Ovary (tissue), 9 donors: ENCODE data around the gene JARID2. TPM values are rescaled to one million over a fixed set of nuclear protein-coding genes. Genes with fewer than 3 reads are reported as not detected.

Source experiments
- DNase-seq, 5 donors: peaks; one replicate each; pipeline ENCODE4 v3.0.0-alpha.2; 2019 to 2020
- H3K27ac ChIP-seq, 2 donors: fragments of 200-600 bp; one replicate each; pipeline versions ENCODE4 v1.5.1 to v1.8.0; 2019 to 2022
- H3K27me3 ChIP-seq: fragments of 200-600 bp; one replicate; pipeline ENCODE4 v1.8.0; 2022
- H3K36me3 ChIP-seq: fragments of 200-600 bp; sonication (generic); one replicate; pipeline ENCODE4 v1.5.1; 2019
- H3K4me1 ChIP-seq: one replicate; pipeline ENCODE4 v1.8.1; 2013; ENCODE audit warnings: mild to moderate bottlenecking, moderate library complexity; ENCODE audit not compliant: insufficient read depth
- H3K4me3 ChIP-seq: fragments of 200-600 bp; sonication (generic); one replicate; pipeline ENCODE4 v1.5.1; 2017
- H3K9me3 ChIP-seq, 2 donors: fragments of 200-600 bp in 1 of 2; sonication (generic) in 1 of 2; one replicate each; pipeline versions ENCODE4 v1.5.1 to v1.8.1; 2013 to 2019; ENCODE audit warnings: mild to moderate bottlenecking in 1 of 2, moderate library complexity in 1 of 2
- EP300 ChIP-seq: sonication (generic); formaldehyde crosslinking; IDR thresholded peaks from one replicate; pipeline ENCODE4 v1.6.1; 2017; ENCODE audit warnings: antibody characterized with exemption
- POLR2A ChIP-seq: fragments of 450-650 bp; IDR thresholded peaks from one replicate; pipeline ENCODE4 v1.6.1; 2017; ENCODE audit warnings: antibody characterized with exemption, mild to moderate bottlenecking, moderate library complexity
- WGBS, 3 donors: extraction: QIAGEN DNeasy Blood & Tissue Kit in 1 of 3; methylation state at CpG; one replicate each; pipeline versions ENCODE4 v1.1.5 to v1.1.7; 2013 to 2017; 5-methylcytosine and 5-hydroxymethylcytosine counted together
- intact Hi-C, 4 donors: fragments of 100-400 bp; cut with DNase I; formaldehyde crosslinking; loops; one replicate each; pipeline versions ENCODE4 v1.11.0 to v1.15.1; 2022 to 2023
- polyA plus RNA-seq, 2 donors: library from polyadenylated mRNA; stranded (reverse); fragments of 200-250 nt in 1 of 2; fragments of 350-450 nt in 1 of 2; fragmentation: Illumina TruSeq in 1 of 2; extraction: RNeasy Lipid Tissue Mini Kit (QIAGEN cat#74804) in 1 of 2; gene quantifications; one replicate each; pipeline ENCODE4 v1.2.3, GENCODE V29; 2013 to 2014
- total RNA-seq, 7 donors: library from RNA; depleted of rRNA in 2 of 7; stranded (reverse); fragments of >200 nt in 2 of 7; fragmentation: NEBNext Ultra II Directional in 3 of 7; extraction: Animal tissue kit (Norgen Biotek cat#: 25700) in 3 of 7; gene quantifications; one replicate each; pipeline versions ENCODE4 v1.1.0 to v1.2.4, GENCODE V29; 2016 to 2023
- TF ChIP-seq, protein P1 (sequence below), 3 donors: fragments of 450-650 bp in 2 of 3; fragments of 200-600 bp in 1 of 3; IDR thresholded peaks; one replicate each; pipeline versions ENCODE4 v1.5.1 to v1.8.0; 2016 to 2022; ENCODE audit warnings: antibody characterized with exemption in 3 of 3, mild to moderate bottlenecking in 1 of 3
- donor health status: DM: no; HTN: no; CAD: no; lungs with moderate emphysema.
- donor health status: DM: no; HTN: no; CAD: no.
- donor health status: Bipolar disorder and iron deficiency.
- donor health status: DM: yes; HTN: yes; CAD: no.
- donor health status: DM: no; HTN: no; CAD: no.
- donor health status: DM: yes; HTN: yes; CAD: no.

The JARID2 gene
- total and polyA plus RNA-seq, 9 donors = 4.5 to 17.4 (median 8.7) TPM

DNA sequence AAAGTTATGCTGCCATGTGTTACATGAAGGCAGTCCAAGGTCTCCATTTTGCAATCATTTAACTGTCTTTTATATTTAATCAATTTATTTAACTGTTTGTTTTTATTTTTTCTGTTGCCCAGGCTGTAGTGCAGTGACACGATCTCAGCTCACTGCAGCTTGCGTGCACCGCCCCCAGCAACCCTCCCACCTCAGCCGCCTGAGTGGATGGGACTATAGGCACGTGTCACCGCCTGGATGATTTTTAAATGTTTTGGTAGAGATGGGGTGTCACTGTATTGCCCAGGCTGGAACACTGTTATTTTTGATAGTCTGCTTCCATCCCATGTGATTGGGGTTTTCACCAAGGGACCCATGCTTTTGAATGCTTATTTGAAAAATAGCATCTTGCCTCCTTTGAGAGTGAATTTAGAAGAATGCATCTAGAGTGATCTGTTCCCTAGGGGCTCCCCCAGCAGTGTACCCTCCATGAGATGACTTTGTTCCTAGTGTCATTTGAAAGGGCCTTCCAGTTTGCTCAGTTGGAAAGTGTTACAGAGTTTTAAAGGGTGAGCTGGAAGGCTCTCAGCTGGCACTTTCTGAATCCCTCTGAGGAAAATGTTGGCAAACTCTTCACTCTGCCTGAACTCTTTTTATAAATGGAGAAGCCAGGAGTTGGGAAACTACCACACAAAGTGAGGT lies 143.4 kb downstream of the JARID2 start:
- H3K4me3 ChIP-seq = no peak overlapping the region
- no peaks in the 10 kb centered on the region for H3K36me3 ChIP-seq
- intact Hi-C loops = no loop called here
- H3K27me3 ChIP-seq = no peaks in the 10 kb centered on the region
- 92 to 94% (median 94%) methylated on average over 6 of the region's 6 CpGs for WGBS, 3 donors
- H3K27ac ChIP-seq = no peak overlapping the region
- TF ChIP-seq, protein P1, sequence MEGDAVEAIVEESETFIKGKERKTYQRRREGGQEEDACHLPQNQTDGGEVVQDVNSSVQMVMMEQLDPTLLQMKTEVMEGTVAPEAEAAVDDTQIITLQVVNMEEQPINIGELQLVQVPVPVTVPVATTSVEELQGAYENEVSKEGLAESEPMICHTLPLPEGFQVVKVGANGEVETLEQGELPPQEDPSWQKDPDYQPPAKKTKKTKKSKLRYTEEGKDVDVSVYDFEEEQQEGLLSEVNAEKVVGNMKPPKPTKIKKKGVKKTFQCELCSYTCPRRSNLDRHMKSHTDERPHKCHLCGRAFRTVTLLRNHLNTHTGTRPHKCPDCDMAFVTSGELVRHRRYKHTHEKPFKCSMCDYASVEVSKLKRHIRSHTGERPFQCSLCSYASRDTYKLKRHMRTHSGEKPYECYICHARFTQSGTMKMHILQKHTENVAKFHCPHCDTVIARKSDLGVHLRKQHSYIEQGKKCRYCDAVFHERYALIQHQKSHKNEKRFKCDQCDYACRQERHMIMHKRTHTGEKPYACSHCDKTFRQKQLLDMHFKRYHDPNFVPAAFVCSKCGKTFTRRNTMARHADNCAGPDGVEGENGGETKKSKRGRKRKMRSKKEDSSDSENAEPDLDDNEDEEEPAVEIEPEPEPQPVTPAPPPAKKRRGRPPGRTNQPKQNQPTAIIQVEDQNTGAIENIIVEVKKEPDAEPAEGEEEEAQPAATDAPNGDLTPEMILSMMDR (IDR thresholded peaks at IDR 0.05) = no peak
- TF ChIP-seq POLR2A = no peak
- no peak for TF ChIP-seq EP300
- DNase-seq = no peak
- peaks cover 10% of the 10 kb centered on the region for H3K4me1 ChIP-seq
- H3K9me3 ChIP-seq = no peaks in the 10 kb centered on the region

DNA sequence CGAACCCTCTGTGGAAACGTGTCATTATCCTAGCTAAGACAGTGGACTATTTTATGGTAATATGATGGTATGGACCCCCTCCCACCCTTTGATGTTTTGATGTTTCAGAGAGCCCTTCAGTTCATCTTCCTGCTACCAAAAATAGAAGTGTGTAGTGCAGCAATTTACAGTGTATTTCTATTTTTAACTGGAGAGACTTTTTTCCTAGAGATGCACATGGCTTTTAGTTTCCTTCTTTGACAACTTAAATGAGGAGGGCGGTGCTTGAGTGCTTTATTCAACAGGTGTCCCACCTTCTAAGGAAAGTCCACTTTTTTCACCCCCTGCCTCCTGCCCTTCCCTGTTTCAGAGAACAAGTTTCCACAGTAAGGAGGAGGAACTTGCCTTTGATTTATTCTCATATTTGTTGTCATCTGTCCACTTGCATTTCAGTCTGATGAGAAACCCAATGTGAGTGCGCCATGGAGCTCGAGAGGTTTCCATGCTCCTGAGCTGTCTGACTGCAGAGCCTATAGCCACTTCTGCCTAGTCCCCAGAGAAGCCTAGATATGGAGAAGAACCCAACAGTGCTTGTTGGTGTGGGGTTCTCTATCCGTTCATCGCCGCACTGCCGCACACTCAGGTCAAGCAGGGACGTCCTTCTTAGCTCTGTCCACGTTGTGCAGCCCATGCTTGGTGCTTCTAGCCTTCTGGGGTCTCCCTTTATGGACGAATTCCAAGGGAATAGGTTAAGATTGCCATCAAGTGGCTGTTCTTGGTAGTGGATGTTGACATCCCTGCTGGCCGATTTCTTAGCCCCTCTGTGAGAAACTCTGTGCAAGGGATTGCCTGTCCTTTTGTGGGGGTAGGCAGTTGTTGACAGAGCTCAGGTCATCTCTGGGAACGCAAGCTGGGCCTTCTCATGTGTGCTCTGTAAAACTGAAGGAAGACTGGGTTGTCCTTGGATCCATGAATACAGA lies 144.2 kb downstream of the JARID2 start:
- 37 to 51% (median 40%) methylated on average over 14 of the region's 14 CpGs for WGBS, 3 donors

DNA sequence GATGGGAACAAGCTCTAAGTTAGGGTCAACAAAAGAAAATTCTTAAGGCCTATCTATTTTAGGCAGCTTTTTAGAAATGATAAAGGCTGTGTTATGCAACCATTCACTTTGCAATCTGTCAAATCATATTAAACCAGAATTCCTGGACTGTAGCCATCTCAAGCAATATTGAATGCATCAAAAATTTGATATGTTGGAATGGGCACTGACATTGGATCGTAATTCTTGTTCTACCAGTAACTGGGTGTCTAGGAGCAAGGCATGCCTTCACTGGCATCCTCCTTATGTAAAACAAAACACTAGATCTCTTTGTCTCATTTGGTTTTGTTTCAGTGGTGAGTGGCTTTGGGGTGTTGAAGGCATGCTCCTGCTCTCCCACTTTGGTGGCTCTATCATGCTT lies 145.6 kb downstream of the JARID2 start:
- H3K9me3 ChIP-seq = no peaks in the 10 kb centered on the region
- WGBS, 3 donors = 92% methylated on average over 1 of the region's 1 CpG
- no peak overlapping the region for H3K27ac ChIP-seq
- TF ChIP-seq, protein P1 (IDR thresholded peaks at IDR 0.05) = no peak
- TF ChIP-seq POLR2A (no peak), EP300 (no peak)
- DNase-seq = no peak
- H3K27me3 ChIP-seq = no peaks in the 10 kb centered on the region
- H3K4me1 ChIP-seq = peaks cover 10% of the 10 kb centered on the region
- H3K36me3 ChIP-seq = no peaks in the 10 kb centered on the region
- intact Hi-C loops = no loop called here
- no peak overlapping the region for H3K4me3 ChIP-seq

More for the DNA sequence above, 144.2 kb downstream of the JARID2 start:
- DNase-seq = no peak
- peaks cover 10% of the 10 kb centered on the region for H3K4me1 ChIP-seq
- no peak overlapping the region for H3K27ac ChIP-seq
- TF ChIP-seq, protein P1 (IDR thresholded peaks at IDR 0.05) = peak in 1 of 3 donors; percentile 21
- TF ChIP-seq EP300 = no peak
- H3K9me3 ChIP-seq = no peaks in the 10 kb centered on the region
- intact Hi-C loops = no loop called here
- H3K36me3 ChIP-seq = no peaks in the 10 kb centered on the region
- H3K27me3 ChIP-seq = no peaks in the 10 kb centered on the region
- H3K4me3 ChIP-seq = no peak overlapping the region

DNA sequence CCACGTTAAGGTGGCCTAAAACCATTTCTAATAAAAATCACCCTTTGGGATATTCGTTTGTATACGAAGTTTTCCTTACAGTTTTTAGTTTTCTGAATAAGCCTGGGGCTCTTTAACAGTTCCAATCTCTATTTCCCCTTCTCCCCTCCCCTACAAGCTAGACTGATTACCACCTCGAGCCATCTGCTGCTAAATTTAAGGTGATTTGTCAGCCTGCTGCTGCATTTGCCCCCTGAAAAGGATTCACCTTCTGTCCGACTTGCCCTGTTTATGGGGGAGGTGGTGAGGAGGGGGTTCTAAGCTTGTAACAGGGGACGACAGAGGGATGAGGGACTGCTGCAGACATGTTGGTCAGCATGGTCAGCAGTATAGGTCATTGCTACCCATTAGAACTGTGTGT lies 146.3 kb downstream of the JARID2 start:
- intact Hi-C loops = no loop called here
- H3K4me1 ChIP-seq = peaks cover 10% of the 10 kb centered on the region
- no peak overlapping the region for H3K27ac ChIP-seq
- DNase-seq = no peak
- no peaks in the 10 kb centered on the region for H3K36me3 ChIP-seq
- H3K9me3 ChIP-seq = no peaks in the 10 kb centered on the region
- WGBS, 3 donors = 79 to 87% (median 86%) methylated on average over 6 of the region's 6 CpGs
- TF ChIP-seq POLR2A (no peak), EP300 (no peak)
- TF ChIP-seq, protein P1 (IDR thresholded peaks at IDR 0.05) = no peak
- H3K4me3 ChIP-seq = no peak overlapping the region
- no peaks in the 10 kb centered on the region for H3K27me3 ChIP-seq
